ENCODE measurements around the gene MBOAT2.

DNA sequence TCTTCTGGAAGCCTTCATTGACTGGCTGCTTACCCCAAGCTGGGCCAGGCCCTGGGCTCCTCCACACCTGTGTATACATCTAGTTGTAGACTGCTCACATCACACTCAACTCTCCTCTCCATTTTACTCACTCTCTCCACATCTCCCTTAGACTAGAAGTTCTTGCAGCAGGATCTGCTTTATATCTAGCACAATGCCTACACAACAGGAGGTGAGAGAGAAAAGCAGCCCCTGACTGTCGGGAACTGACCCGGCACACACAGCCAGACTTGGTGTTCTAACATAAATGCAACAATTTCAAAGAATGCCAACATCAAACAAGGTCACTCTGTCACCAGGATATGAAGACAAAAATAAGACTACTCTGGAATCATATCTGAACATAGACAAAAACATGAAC, 172.0 kb downstream of the MBOAT2 start:
- TF ChIP-seq POLR2A (IDR thresholded peaks at IDR 0.05): no peak
- TF ChIP-seq, protein P1, sequence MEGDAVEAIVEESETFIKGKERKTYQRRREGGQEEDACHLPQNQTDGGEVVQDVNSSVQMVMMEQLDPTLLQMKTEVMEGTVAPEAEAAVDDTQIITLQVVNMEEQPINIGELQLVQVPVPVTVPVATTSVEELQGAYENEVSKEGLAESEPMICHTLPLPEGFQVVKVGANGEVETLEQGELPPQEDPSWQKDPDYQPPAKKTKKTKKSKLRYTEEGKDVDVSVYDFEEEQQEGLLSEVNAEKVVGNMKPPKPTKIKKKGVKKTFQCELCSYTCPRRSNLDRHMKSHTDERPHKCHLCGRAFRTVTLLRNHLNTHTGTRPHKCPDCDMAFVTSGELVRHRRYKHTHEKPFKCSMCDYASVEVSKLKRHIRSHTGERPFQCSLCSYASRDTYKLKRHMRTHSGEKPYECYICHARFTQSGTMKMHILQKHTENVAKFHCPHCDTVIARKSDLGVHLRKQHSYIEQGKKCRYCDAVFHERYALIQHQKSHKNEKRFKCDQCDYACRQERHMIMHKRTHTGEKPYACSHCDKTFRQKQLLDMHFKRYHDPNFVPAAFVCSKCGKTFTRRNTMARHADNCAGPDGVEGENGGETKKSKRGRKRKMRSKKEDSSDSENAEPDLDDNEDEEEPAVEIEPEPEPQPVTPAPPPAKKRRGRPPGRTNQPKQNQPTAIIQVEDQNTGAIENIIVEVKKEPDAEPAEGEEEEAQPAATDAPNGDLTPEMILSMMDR (IDR thresholded peaks at IDR 0.05): no peak

Data from testis (tissue), 2 donors.